Gastroesophageal sphincter (tissue), 4 donors: ENCODE results near the gene NAIF1. TPM values are rescaled to one million over a fixed set of nuclear protein-coding genes. Genes with fewer than 3 reads are reported as not detected.

Experiments
- ATAC-seq: fragments of 150-250 bp; one replicate; pipeline ENCODE4 v1.9.1; 2016; ENCODE audit warnings: mild to moderate bottlenecking, moderate library complexity
- H3K27ac ChIP-seq, 4 donors: fragments of 200-600 bp; sonication (generic) in 3 of 4; 1 replicate in 3 of 4; 2 replicates in 1 of 4; pipeline ENCODE4 v1.5.1; 2016 to 2019
- H3K27me3 ChIP-seq: fragments of 200-600 bp; sonication (generic); one replicate; pipeline ENCODE4 v1.5.1; 2019
- H3K36me3 ChIP-seq, 2 donors: fragments of 200-600 bp; sonication (generic); one replicate each; pipeline ENCODE4 v1.5.1; 2019; ENCODE audit warnings: control low read depth in 1 of 2
- H3K4me1 ChIP-seq, 3 donors: fragments of 200-600 bp; sonication (generic); 1 replicate in 2 of 3; 2 replicates in 1 of 3; pipeline ENCODE4 v1.5.1; 2016 to 2019; ENCODE audit warnings: control low read depth in 2 of 3
- H3K4me3 ChIP-seq, 2 donors: fragments of 200-600 bp; sonication (generic); one replicate each; pipeline ENCODE4 v1.5.1; 2019; ENCODE audit warnings: mild to moderate bottlenecking in 1 of 2, moderate library complexity in 1 of 2
- H3K9me3 ChIP-seq, 3 donors: fragments of 200-600 bp; sonication (generic); one replicate each; pipeline ENCODE4 v1.5.1; 2017 to 2019; ENCODE audit warnings: control low read depth in 2 of 3
- CTCF ChIP-seq, 4 experiments: fragments of 200-600 bp in 2 of 4; fragments of 450-650 bp in 2 of 4; sonication (generic) in 1 of 4; IDR thresholded peaks; one replicate each; pipeline ENCODE4 v1.5.1; 2017 to 2019; ENCODE audit warnings: antibody characterized with exemption in 4 of 4, mild to moderate bottlenecking in 2 of 4, moderate library complexity in 2 of 4
- EP300 ChIP-seq: sonication (generic); formaldehyde crosslinking; IDR thresholded peaks from one replicate; pipeline ENCODE4 v1.6.1; 2017; ENCODE audit warnings: antibody characterized with exemption, mild to moderate bottlenecking
- POLR2A ChIP-seq, 2 donors: fragments of 450-650 bp; IDR thresholded peaks; one replicate each; pipeline ENCODE4 v1.6.1; 2017; ENCODE audit warnings: antibody characterized with exemption in 2 of 2, mild to moderate bottlenecking in 2 of 2, moderate library complexity in 1 of 2
- POLR2AphosphoS5 ChIP-seq: sonication (generic); formaldehyde crosslinking; IDR thresholded peaks from one replicate; pipeline ENCODE4 v1.6.1; 2017; ENCODE audit warnings: antibody characterized with exemption
- WGBS, 2 donors: methylation state at CpG; one replicate each; pipeline ENCODE4 v1.1.5; 2018; ENCODE audit warnings: low coverage in 1 of 2; 5-methylcytosine and 5-hydroxymethylcytosine counted together
- total RNA-seq, 4 donors: library from RNA; depleted of rRNA; stranded (reverse); fragments of >200 nt; gene quantifications; one replicate each; pipeline ENCODE4 v1.1.0, GENCODE V29; 2016

The NAIF1 gene
- total RNA-seq, 4 donors from 2014 or later: 5.3 to 11.4 (median 8.6) TPM

GRCh38 chr9:128102196-128102595, 35.1 kb upstream of the NAIF1 start:
- Histone ChIP-seq H3K4me1 (peaks cover 3 to 72% (median 22%) of the 10 kb centered on the region in 3 donors), H3K9me3 (no peaks in the 10 kb centered on the region), H3K4me3 (no peak overlapping the region), H3K27ac (peak overlapping the region in 1 of 4 donors; percentile 94), H3K36me3 (peaks cover 0 to 66% of the 10 kb centered on the region in 2 donors), H3K27me3 (no peaks in the 10 kb centered on the region)
- WGBS, 2 donors: 70% methylated on average over 3 of the region's 13 CpGs; no CpG with 5 or more reads in 1 of the 2 donors
- TF ChIP-seq POLR2AphosphoS5 (no peak), EP300 (no peak), CTCF (IDR thresholded peaks at IDR 0.05) (no peak), POLR2A (IDR thresholded peaks at IDR 0.05) (no peak)
- no peak for ATAC-seq

- ATAC-seq: no peak
- Histone ChIP-seq H3K4me3 (no peak overlapping the region), H3K27ac (peak overlapping the region in 3 of 4 donors; percentile 94 to 99 (median 96)), H3K9me3 (no peaks in the 10 kb centered on the region), H3K4me1 (peaks cover 3 to 77% (median 22%) of the 10 kb centered on the region in 3 donors), H3K36me3 (peaks cover 0 to 61% of the 10 kb centered on the region in 2 donors), H3K27me3 (no peaks in the 10 kb centered on the region)
- TF ChIP-seq POLR2A (IDR thresholded peaks at IDR 0.05) (no peak), EP300 (no peak), POLR2AphosphoS5 (no peak), CTCF (IDR thresholded peaks at IDR 0.05) (no peak)
- WGBS, 2 donors: 52 to 77% methylated on average over 2 to 12 of the region's 20 CpGs
Observed at GRCh38 chr9:128101690-128102089, 34.6 kb upstream of the NAIF1 start.

GRCh38 chr9:128101231-128101661, 34.1 kb upstream of the NAIF1 start:
- ATAC-seq: no peak
- no peak overlapping the region for H3K4me3 ChIP-seq
- peaks cover 0 to 57% of the 10 kb centered on the region in 2 donors for H3K36me3 ChIP-seq
- peak overlapping the region in 3 of 4 donors; percentile 94 to 99 (median 96) for H3K27ac ChIP-seq
- 54 to 88% methylated on average over 4 to 9 of the region's 12 CpGs for WGBS, 2 donors
- peaks cover 3 to 82% (median 22%) of the 10 kb centered on the region in 3 donors for H3K4me1 ChIP-seq
- TF ChIP-seq POLR2AphosphoS5 (no peak), POLR2A (IDR thresholded peaks at IDR 0.05) (no peak), CTCF (IDR thresholded peaks at IDR 0.05) (no peak), EP300 (no peak)
- no peaks in the 10 kb centered on the region for H3K27me3 ChIP-seq
- no peaks in the 10 kb centered on the region for H3K9me3 ChIP-seq

GRCh38 chr9:128100581-128100980, 33.5 kb upstream of the NAIF1 start:
- H3K36me3 ChIP-seq: peaks cover 0 to 50% of the 10 kb centered on the region in 2 donors
- H3K27me3 ChIP-seq: no peaks in the 10 kb centered on the region
- H3K27ac ChIP-seq: peak overlapping the region; percentile 81 to 99 (median 95)
- WGBS, 2 donors: 20% methylated on average over 1 of the region's 10 CpGs; no CpG with 5 or more reads in 1 of the 2 donors
- peaks cover 3 to 88% (median 22%) of the 10 kb centered on the region in 3 donors for H3K4me1 ChIP-seq
- ATAC-seq: no peak
- TF ChIP-seq EP300: no peak
- no peak for TF ChIP-seq POLR2AphosphoS5
- TF ChIP-seq POLR2A (IDR thresholded peaks at IDR 0.05): no peak
- no peak for TF ChIP-seq CTCF (IDR thresholded peaks at IDR 0.05)
- no peaks in the 10 kb centered on the region for H3K9me3 ChIP-seq
- H3K4me3 ChIP-seq: peak overlapping the region in 1 of 2 donors; percentile 60

GRCh38 chr9:128099932-128100491, 32.9 kb upstream of the NAIF1 start:
- peak overlapping the region; percentile 81 to 99 (median 95) for H3K27ac ChIP-seq

More at GRCh38 chr9:128099932-128100491, 32.9 kb upstream of the NAIF1 start:
- 55 to 83% methylated on average over 1 to 4 of the region's 16 CpGs for WGBS, 2 donors
- H3K4me3 ChIP-seq: peak overlapping the region; percentile 35 to 60
- H3K4me1 ChIP-seq: peaks cover 5 to 93% (median 25%) of the 10 kb centered on the region in 3 donors
- H3K36me3 ChIP-seq: peaks cover 0 to 44% of the 10 kb centered on the region in 2 donors
- no peak for TF ChIP-seq CTCF (IDR thresholded peaks at IDR 0.05)
- no peak for TF ChIP-seq POLR2AphosphoS5
- no peak for TF ChIP-seq EP300
- no peak for TF ChIP-seq POLR2A (IDR thresholded peaks at IDR 0.05)
- H3K27me3 ChIP-seq: no peaks in the 10 kb centered on the region
- ATAC-seq: no peak
- no peaks in the 10 kb centered on the region for H3K9me3 ChIP-seq
